Central memory CD4-positive, alpha-beta T cell (primary cell): ENCODE measurements around the gene SQSTM1.

Experiments used
- DNase-seq: peaks from one replicate; pipeline ENCODE4 v3.0.0; 2022

SQSTM1 gene

DNA sequence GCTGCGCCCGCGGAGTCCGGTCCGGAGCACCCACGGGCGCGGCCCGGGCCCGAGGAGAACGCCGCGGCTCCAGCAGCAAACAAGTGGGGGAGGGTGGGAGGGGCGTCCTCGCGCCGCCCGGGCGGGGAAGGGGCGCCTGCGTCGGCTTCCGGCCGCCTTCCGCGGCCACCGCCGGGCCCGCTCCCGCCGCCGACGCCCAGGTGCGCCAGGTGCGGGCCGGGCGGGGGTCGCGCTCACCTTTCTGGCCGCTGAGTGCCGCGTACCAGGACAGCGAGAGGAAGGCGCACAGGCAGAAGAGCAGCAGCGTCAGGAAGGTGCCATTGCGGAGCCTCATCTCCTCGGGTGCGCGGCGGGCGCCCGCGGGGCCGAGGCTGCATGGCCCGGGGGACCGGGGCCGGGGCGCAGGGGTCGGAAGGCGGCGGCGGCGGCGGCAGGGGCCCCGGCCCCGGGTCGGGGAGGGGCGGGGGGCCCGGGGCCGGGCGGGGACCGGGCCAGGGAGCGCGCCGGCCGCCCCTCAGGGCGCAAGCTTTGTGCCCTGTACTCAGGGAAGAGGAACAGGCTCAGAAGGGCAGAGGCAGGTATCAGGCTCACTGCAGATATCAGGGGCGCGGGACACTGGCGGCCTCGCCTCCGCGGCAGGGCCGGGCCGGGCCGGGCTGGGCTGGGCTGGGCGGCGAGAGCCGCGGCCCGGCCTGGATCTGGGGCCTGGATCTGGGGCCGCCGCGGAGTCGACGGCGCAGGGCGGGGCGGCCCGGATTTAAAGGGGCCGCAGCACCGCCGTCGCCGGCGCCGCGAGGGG is 14.3 kb upstream of the SQSTM1 start, which contains the start of gene MGAT4B:
Gene MGAT4B, minus strand, starts transcription at position 617 of the 799 bp plus-strand sequence. Its CDS starts 283 bp downstream, at position 334.
- peak; percentile 51 for DNase-seq

DNA sequence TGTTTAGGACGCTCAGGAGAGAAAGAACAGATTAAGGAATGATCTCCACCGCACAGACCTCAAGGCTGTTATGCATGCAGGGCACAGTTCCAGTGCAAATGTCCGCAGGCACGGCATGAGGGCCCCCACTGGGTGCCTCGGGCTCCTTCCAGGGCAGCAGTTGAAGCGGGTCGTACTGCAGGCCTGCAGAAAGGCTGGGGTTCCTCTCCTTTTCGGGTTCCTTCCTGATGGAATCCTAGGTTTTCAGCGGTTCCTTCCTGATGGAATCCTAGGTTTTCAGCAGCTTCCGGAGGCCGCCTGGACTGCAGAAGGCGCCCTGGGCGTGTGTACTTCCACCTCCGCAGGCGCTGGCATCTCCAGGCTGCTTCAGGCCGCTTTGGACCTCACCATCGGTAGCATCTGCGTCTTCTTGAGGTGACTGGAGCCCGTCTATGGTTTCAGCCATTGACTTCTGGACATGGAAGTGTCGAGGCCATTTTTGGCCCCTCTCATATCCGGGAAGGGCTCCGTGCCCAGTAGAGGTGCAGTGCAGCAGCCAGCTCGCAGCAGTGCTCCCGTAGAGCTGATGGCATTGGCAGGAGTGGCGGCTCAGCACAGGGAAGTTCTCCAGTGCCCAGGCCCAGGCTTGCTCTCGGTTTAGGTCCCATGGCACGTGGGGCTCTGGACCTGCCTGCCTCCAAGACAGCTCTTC is 8.4 kb upstream of the SQSTM1 start:
- no peak for DNase-seq

DNA sequence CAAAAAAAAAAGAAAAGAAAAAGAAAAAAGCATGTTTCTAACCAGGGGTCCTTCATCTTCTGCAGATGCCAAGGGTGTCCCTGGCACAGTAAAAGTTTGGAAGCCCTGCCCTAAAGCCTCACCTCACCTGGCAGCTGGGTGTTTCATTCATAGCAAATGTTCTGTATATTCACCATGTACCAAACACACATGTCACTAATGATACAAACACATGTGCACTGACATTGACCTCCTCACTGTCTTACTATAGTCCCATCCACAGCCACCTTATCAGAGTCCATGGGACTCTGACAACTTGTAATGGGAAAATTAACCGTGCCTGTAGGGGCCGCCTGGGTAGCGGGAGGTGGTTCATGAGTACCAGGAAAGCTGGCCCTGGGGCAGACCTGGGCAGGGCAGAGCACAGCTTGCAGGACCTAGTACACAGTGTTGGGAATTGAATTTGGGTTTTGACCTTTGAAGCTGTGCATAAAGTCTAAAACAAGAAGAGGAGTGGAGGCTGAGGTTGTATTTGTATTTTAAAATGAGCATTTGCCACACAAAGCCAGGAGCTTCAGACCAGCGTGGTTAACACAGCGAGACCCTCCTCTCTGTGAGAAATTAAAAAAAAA is 7.6 kb upstream of the SQSTM1 start:
- DNase-seq: no peak

DNA sequence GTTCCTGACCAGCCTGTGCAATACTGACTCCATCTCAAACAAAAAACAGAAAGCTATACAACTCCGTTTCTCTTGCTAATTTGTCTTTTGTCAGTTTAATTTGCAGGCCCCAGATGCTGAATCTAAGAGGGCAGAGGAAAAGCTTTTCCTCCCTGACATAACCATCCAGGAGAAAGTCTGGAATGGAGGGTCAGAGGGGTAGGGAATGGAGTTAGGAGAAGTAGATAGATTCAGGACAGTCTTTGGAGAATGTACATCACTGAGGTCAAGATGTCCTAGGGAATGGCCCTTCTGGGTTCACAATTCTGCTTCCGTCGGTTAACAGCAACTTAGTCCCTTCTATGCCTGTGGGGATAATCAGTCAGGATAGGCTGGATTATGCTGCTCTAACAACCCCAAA is 6.6 kb upstream of the SQSTM1 start:
- DNase-seq: no peak

DNA sequence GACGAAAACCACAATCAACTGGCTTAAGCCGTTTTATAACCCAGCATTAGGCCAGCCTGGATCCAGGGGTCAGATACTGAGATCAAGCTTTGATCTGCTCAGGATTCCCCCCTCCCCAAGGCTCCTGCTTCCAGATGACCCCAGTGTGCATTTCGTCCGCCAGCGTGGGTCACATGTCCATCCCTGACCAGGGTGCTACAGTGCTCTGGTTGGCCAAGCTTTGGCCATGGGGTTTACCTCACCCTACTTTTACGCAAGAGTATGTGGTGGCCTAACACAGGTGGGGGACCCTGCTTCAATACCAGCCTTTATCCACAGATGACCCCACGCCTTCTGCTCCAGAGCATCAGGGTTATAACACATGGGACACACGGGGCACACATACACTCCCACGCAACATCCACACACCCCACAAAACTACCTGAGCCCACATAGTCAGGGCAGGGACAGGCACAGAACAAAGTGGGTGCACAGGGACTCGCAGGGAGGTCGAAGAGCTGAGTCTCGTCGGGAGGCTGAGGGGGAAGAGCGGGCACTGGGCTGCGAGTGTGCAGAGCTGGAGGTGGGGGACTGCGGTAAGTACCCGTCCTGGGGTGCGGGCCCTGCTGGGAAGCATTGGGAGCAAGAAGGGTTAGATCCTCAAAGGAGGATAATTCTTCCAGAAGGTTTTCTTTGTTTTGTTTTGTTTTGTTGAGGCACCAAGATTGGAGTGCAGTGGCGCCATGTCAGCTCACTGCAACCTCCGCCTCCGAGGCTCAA is 5.0 kb upstream of the SQSTM1 start:
- no peak for DNase-seq

DNA sequence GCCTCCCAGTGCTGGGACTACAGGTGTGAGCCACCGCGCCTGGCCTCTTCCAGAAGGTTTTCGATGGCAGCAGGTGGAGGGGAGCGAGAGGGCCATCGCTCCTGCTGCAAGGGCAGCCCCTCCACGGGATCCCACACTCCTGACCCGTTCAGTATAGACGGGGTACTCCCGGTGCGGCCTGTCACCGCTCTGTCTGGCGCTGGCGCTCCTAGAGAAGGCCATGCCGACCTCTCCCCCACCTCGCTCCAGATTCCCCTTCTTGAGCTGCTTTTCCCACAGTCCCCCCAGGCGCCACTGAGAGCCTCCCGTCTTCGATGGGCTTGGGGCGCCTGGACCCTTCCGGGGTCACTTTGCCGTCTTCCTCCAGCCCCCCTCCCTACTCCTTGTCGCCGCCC is 4.3 kb upstream of the SQSTM1 start:
- DNase-seq: no peak

DNA sequence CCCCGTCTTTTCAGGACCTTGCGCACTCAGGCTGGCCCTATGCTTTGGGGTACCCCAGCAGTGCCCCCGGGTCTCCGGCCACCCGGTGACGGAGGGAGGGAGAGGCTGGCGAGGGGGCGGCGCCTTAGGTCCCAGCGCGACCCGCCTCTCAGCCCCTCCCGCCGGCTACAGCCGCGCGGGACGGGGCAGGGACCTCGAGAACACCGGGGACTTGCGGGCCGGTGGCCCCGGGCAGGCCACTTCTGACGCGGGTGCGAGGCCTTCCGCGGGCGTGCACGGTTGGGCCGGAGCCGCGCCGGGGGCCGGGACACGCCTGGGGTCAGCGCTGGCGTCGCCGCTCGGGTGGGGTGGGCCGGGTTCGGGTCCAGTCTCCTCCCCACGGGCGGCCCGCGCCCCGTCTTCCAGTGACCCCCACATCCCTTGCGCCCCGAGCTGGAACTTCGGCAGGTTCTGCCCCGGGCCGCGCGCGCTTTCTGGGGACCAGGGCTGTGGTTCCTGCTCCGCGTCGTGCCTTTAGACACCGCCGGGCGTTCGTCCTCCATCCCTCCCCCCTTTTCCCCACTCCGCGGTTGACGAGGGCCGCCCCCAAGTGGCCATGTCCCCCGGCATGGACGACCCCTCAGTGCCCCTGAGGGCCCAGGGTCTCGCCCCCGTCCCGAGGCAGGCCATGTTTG is 3.8 kb upstream of the SQSTM1 start:
- no peak for DNase-seq

DNA sequence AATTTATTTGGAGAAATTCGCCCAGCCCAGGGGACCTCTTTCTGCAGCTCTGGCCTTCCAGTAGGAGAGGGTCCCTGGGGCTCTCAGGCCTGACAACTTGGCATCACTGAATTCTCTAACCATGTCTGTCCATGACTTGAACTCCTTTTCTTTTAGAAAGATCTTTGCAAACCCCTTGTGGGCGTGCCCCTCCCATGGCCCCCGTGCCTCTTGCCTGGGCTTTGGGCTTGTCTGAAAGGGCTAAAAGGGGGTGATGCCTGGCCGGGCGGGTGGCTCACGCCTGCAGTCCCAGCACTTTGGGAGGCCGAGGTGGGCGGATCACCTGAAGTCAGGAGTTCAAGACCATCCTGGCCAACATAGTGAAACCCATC is 3.2 kb upstream of the SQSTM1 start:
- DNase-seq: no peak

DNA sequence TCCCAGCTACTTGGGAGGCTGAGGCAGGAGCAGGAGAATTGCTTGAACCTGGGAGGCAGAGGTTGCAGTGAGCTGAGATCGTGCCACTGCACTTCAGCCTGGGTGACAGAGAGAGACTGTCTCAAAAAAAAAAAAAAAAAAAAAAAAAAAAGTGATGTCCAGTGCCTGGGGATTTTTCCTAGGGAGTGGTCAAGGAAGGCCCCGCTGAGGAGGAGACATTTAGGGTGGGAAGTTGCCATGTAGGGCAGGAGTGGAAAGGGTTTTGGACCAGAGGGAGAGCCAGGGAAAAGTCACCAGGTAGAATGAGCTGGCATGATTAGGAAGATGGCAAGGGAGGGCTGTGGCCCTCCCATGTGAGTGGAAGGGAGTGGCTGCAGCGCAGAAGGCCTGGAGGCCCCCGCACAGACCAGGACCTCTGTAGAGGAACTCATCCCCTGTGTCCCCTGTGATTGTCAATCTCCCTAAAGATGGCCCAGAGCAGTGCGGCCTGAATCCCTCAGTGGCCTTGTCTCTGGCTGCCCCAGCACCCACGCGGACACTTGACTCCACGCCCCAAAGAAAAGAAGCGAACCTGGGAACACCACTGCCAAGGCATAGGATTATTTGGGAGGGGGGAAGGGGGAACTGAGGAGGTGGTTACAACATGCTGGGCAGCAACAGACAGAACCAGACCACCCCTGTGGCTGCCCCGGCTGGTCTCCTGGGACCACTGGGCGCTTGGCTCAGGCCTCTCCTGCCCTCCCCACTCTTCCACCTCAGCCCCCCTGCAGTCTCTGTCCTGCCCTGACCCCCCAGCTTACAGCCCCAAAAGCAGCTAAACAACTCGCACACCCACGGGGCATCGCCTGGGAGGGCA is 2.6 kb upstream of the SQSTM1 start:
- DNase-seq: no peak

DNA sequence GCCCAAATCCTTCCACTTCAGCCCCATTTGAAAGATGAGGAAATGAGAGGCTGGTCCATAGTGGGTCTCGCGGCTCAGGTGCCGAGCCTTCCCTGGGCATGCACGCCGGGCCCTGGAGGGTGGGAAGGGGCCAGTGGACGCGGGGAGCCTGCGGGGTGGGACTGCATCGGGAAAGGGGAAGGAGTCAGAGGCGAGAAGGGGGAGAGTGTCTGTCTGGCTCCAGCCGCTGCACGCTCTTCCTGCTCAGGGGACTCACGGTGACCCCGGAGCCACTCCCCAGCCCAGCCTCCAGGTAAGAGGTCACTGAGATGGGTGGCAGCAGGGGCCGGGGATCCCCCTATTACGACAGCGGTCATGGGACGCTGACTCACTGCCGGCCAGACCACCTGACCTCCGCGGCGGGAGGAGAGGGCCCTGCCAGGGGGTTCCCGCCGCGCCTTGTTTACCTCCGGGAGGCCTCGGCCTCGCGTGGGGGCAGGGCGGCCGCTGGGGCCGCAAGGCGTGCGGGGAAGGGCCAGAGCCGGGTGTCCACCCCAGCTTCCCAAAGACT is 1.9 kb upstream of the SQSTM1 start:
- DNase-seq: peak; percentile 89

DNA sequence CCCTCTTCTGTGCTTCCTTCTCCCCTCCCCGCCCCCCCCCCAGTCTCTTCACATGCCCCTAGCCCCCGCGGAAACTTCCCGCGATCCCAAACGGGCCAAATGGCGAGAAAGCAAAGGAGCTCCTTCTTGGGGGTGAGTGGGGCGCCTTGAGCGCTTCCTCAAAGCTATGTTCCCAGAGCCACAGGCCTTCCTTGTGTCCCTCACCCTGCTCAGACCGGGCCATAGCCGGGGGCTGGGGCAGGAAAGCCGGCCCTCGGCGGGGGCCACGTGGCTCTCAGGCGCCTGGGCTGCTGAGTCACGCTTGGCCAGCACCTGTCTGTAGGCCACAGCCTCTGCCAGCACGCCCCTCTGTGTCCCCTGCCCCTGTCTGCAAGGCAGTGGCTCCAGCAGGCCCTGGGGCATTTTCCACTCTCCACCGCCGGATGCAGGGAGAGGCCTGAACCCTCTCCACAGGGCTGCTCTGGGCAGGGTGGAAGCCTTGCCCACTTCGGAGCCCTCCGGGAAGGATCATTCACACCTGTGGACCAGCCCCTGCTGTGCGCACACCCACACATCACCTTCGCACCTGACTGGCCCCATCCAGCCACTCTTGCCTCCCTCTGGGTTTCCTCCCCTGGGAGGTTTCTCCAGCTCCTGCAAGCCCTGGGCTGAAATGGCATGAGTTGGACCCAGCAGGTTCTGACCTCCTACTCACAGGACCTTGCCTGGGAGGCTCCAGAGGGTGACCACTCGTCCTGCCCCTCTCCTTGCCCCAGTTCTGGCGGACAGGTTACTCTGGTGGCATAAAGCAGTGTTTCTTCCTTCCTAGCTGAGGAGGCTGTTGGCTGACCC is 1.2 kb upstream of the SQSTM1 start:
- DNase-seq: no peak

DNA sequence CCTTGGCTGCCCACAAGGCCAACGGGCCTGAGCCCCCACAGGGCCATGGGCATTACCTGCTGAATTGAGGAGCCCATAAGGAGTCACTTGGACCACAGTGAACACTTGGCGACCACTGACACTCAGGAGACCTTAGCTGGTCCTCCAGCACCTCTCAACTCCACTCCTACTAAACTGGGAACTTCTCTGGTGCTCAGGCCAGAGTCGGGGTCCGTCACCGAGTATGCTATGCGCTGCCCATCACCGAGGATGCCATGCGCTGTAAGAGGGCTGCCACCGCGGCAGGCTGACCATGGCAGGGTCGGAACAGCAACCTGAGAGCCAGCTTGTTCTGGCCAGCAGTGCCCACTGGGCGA is 600 bp upstream of the SQSTM1 start:
- no peak for DNase-seq

DNA sequence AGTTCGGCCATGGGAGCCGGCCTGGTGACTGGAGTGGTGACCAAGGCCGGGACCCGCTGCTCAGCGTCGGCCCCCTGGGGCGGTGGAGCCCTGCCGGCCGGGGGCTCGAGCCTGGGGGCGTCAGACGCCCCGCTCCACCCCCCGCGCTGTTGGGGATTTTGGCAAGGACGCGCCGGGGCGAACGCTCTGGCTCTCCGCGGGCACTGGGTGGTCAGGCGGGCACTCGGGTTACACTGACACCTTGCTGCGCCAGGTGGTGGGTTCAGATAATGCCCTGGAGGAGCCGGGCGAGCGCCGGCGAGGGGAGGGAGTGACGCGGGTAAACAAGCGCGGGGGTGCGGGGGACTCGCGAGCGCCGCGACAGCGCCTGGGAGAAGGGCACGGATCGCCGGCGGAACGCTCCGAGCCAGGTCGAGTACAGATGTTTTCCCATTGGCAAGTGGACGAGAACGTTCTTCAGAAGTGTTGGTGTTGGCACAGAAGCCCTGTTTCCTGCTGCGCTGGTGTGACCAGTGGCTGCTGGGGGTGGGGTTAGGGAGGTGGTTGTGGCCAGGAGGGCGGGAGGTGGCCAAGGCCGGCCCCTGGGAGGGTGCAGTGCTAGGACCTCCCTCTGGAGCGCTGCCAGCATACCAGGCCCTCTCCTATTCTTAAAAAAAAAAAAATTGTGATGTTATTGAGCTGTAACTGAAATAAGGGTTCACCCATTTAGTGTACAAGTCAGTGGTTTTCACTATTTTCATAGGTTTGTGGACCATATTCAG is 773 bp downstream of the SQSTM1 start:
- peak; percentile 87 for DNase-seq

DNA sequence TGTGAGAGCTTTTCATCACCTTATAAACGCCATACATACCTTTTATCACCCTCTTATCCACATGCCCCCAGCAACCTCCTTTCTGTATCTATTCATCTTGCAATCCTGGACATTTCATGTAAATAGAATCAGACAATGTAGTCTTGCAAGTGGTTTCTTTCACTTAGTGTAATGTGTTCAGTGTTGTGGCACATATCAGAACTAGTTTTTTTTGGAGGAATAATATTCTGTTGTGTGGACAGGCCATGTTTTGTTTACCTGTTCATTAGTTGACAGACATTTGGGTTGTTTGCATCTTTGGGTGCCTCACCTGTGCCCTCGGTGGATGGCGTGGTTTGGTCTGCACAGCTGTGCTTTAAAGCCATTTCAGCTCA is 1.3 kb downstream of the SQSTM1 start:
- DNase-seq: no peak

DNA sequence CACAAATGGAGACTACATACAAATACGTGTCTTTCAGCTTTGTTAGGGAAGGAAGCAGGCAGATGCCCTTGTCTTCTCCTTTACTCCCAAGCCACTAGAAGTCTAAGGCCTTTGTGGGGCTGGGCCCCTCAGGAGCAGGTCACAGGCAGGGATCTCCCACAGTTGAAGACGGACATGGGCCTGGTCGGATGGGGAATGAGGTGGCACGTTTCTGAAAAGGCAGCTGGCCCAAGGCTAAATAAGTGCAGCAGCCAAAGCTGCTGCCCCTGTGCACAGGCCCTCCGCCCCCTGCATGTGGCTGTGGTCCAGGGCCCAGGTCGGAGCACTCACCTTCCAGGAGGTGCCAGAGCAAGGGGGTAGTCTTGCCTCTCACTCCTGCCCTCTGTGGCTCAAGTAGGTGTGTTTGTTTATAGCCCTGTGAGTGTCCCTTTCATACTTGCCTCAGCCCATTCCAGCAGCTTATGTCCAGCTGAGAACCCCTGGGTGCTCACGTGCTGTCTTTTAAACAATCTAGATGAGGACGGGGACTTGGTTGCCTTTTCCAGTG is 1.8 kb downstream of the SQSTM1 start:
- DNase-seq: no peak

DNA sequence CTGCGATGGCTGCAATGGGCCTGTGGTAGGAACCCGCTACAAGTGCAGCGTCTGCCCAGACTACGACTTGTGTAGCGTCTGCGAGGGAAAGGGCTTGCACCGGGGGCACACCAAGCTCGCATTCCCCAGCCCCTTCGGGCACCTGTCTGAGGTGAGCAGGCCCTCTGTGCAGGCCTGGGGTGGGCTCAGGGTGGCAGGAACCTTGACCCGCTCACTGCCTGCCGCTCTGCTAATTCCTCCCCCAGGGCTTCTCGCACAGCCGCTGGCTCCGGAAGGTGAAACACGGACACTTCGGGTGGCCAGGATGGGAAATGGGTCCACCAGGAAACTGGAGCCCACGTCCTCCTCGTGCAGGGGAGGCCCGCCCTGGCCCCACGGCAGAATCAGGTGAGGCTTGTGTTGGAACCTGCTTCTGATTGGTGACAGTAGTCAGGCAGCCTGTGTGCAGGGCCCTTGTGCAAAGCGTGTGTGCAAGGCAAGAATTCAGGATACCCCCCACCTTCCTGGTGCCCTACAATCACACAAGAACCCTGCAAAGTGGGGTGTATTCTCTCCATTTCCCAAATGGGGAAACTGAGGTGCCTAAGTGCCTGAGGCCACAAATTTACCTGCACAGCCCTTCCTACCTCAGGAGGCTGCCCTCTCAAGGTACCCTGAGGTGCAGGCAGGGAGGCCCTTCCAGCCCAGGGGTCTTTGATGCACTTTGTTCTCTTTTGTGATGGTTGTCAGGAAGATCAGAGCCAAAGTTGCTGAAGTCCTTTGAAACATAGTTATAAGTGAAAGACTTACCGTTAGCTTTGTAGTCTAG is 3.4 kb downstream of the SQSTM1 start:
- DNase-seq: no peak

DNA sequence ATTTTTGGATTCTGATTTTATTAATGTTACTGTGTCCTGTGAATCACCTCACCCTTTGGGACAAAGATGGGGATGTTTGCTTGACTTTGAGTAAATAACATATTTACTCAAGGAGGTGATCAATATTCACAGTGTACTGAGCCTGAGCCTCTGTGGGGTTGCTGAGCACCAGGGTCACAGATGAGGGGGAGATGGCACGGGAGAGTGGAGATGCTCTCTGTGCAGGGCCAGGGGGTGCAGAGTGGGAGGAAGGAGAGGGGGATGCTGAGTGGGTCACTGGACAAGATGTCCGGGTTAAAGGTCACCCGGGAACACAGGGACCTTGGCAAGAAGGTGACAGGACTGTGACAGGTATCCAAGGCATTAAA is 4.0 kb downstream of the SQSTM1 start:
- DNase-seq: no peak

DNA sequence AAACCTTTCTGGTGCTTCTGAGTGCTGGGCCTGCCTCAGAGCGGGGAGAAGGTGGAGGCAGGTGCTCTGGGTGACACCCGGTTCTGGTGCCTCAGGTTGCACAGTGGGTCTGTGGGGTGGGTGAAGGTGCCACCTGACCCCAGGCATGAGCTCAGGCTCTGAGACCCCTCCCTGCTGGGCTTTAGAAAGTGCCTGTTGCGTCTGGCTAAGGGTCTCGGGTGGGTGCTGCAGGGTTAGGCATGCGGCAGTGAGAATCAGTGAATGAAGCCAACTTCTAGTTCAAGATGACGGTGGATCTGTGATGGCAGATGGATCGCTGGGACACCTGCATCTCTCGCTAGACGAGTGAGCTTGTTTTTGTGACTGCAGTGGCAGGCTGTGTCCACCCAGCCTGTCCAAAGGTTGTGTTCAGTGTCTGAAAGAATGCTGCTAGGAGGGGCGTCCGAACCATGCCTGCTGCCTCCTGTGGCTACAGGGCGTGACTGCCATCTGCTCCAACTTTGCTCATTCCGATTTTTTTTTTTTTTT is 5.0 kb downstream of the SQSTM1 start:
- no peak for DNase-seq
